Stimulated activated CD8-positive, alpha-beta memory T cell treated with anti-CD3 and anti-CD28 coated beads, Interleukin-12 subunit alpha, Interleukin-12 subunit beta, amount 100 ng/mL, for 4 hours (primary cell): ENCODE measurements around the gene RRP9.
"Not testable (repeated sequence)": the region's sequence is repeated elsewhere in the genome, so short reads cannot be mapped to it uniquely, and the experiment has no call there.

ENCODE experiments used
- DNase-seq: peaks from one replicate; pipeline ENCODE4 v3.0.0-alpha.2; 2020; ENCODE audit warnings: low read depth

RRP9 gene

DNA sequence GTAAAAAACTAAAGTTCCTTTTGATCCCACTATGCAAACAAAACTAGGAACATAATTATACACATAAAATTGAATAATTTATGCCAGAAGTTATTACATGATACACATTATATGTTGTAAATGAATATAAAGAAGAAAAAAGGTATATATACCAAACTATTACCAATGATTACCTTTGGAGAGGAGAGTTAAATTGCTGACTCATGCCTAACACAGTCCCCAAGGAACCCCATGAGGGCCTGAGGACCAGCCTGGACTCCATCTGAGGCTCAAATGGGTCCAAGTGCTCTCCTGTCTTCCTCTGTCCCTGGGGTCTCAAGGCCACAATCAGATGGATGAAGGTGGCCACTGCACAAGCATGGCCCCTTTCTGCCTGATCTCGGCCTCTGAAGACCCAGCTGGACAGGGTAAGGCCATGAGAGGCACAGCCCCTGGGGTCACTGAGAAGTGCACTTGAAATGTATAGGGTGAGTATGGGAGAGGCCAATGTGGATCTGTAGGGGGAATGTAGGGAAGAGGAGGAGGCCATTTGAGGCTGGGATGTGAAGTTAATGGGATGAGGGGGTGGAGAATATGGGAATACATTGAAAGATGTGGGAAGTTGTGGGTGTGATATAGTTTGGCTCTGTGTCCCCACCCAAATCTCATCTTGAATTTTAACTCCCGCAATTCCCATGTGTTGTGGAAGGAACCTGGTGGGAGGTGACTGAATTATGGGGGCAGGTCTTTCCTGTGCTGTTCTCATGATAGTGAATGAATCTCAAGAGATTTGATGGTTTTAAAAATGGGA, 37.5 kb downstream of the RRP9 start:
- DNase-seq: no peak

DNA sequence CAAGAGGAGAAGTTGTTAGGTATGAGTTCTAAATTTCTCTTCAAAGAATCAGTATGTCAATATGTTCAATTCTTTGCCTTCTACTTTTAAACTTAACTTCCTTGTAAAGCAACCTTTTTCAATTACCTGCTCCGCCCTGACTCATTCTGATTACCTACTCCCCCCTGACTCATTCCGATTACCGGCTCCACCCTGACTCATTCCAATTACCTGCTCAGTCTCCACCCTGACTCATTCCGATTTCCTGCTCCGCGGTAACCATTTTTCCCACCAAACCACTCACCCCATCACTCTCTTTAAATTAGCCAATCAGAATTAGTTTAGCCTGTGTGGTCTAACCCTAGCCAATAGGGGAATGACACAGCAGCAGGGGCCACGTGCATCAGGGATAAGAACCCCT, 39.3 kb downstream of the RRP9 start:
- not testable (repeated sequence) for DNase-seq

DNA sequence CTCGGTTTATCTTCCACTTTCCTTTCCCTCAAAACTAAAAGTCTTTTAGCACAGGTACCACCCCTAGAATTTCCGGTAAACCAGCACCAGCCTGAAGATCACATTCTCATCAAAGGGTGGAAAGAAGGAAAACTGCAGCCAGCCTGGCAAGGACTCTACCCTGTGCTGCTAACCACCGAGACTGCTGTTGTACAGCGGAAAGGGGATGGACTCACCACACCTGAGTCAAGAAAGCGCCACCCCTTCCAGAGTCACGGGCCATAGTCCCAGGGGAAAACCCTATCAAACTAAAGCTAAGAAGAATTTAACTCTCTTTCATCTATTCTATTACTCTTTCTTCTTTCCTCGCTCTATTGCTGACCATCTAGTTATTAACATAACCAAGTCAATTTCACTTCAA, 41.7 kb downstream of the RRP9 start:
- DNase-seq: not testable (repeated sequence)

DNA sequence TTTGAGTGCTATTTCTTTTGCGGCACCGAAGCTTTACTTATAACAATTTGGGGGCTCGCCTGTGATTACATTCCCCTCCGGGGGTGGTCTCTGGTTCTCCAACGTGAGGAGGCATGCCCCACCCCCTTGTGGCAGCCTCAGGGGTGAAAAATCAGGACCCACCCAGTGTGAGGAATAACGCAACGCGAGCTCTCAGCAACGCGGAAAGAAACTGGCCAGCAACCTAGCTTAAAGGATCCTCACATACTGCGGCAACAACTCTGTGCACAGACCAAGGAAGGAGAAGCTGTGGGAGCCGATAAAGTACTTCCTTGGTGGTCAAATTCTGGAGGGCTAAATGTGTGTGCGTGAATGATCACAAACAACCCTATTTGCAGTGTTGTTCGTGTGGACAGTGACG, 44.3 kb downstream of the RRP9 start:
- no peak for DNase-seq

DNA sequence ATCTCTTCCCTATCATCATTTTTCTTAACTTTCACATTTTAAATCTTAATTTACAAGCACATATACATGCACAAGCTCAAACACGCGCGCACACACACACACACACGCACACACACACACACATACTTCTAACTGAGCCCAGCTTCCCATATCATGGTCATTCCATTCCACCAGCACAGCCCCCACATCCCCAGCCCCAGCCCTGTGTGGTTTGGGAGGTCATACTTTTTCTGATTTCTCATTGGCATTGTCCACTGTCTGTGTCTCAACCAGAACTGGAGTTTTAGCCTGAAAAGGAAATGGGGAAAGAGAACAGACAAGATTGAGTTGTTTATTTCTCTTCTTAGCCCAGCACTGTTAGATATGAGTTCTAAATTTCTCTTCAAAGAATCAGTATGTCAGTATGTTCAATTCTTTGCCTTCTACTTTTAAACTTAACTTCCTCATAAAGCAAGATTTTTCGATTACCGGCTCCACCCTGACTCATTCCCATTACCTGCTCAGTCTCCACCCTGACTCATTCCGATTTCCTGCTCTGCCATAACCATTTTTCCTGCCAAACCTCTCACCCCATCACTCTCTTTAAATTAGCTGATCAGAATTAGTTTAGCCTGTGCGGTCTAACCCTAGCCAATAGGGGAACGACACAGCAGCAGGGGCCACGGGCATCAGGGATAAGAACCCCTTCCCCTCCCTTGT, 44.9 kb downstream of the RRP9 start:
- DNase-seq: no peak

DNA sequence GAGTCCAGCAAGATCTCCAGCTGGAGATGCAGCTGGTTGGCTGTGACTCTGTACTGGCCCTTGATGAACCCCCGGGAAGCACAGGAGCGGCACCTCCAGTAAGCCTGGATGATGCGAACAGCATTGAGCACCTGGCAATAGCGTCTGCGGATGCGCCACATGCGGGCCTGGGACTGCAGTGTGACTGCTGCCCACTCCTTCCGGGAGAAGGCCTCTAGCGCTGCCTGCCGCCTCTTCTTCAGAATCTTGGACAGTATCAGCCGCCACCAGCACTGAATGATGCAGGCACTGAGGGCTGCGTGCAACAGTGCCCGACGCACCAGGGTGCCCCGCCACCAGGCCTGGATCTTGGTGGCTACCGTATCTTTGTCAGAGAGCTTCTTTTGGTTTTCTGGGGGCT, 46.8 kb downstream of the RRP9 start:
- no peak for DNase-seq

DNA sequence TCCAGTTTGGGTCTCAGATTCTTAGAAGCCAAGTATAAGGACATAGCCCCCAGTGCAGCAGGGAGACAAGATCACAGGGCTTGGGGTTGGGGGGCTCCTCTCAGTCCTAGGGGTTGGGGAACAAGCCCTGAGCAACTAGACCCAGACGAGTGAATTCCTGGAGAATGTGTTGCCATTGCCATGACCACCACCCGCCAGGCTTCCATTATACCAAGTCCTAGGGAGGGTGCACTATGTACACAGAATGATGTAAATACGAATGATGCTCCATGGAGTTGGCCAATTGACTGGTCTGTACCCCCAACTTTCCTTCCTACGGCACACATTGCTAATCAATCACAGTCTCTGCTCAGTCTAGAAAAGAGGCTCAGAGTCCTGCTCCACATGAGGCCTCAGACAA, 47.3 kb downstream of the RRP9 start:
- no peak for DNase-seq

DNA sequence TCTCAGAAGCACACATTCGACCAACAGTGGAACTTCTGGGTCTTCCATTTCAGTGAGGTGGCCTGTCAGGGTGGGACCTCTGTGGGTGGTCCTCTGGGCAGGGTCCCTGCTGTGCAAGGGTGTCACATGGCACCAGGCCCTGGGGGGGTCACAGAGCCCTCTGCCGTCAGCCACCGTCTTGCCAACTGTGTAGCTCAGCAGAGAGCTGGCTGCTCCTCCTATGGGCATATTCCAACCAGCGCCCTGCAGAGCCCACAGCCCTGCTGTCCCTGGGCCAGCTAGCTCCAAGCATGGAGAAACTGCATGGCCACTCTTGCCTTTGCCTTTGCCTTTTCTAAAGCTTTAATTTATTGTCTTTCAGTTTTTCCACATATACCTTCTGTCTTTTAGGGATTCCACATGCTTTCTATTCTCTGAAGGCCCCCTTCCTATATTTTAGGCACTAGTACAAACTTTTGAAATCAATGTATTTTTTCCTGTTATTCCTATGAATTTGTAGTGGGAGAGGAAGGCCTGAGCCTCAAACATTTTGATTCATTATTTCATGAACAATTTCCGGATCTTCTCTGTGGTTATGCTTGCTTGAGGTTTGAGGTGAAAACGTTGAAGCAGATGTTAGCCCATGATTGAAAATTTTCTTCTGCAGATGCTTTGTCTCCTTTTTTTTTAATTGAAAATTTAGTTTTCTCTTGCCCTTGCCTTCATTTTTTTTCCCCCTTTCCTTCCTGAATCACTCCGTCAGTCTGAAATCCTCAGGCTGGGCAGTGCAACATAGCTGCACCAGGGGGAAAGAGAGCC, 50.3 kb downstream of the RRP9 start:
- no peak for DNase-seq

DNA sequence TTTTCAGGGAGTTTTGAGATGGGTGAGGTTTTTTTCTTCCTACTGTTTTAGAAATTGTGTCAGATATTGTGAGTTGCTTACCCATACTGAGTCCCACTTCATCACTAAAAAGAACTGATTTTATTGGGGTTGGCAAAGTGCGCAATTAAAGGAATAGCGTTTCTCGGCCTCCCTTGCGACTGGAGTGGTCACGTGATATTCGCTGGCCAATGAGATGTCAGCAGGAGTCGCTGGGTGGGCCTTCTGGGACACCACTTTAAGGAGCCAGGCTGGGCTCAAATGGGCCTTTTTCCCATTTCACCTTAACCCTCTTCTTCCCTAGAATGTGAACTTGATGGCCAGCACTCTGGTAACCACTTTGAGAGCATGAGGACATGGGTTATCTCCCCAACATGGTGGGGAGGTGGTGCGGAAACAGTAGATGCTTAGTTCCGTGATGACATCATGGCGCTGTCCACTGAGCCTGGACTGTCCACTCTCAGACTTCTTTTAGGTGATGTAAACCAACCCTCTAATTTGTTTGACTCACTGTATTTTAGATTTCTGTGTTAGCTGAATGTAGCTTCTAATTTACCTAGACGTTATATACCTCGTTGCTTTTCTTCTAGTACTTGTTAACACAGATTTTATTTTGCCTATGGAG, 53.1 kb downstream of the RRP9 start:
- no peak for DNase-seq

DNA sequence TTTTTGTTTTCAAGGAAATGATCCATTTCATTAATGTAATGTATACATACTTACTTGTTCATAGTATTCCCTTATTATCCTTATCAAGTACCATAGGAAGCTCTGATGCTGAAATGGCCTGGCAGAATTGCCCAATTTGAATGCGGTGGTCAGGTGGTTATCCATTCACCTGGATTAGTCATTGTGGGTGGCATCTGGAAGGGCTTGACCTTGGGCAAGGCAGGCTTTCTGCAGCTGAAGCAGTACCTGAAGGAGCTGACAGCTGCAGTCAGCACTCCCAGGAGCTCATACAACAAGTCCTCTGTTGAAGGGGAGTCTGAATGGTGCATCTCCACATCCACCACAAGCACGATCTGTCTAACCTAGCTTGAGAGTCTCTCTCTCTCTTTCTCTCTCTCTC, 54.1 kb downstream of the RRP9 start:
- no peak for DNase-seq

DNA sequence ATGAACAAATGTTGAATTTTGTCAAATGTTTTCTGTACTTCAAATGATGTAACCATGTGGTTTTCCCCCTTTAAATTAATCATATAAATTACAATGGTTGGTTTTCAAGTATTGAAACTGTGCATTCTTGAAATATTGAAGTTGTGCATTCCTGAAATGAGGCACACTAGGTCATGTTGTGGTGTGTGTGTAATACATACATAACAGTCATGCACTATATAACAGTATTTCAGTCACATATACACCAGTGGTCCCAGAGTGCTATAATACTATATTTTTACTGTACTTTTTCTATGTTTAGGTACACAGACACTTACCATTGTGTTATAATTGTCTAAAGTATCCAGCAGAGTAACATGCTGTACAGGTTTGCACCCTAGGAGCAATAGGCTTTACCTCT, 55.3 kb downstream of the RRP9 start:
- no peak for DNase-seq
